Measurements from ENCODE around the gene DIP2B.

DIP2B gene

DNA sequence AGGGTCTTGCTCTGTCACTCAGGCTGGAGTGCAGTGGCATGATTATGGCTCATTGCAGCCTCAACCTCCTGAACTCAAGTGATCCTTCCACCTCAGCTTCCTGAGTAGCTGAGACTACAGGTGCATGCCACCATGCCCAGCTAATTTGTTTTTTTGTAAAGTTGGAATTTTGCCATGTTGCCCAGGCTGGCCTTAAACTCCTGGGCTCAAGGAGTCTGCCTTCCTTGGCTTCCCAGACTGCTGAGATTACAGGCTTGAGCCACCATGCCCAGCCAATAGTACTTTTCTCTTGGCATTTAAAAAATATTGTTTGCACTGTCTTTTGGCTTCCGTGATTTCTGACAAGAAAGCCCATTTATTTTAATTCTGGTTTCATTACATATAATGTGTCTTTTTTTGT lies 61.3 kb downstream of the DIP2B start:
- no peak overlapping the region for H3K4me3 ChIP-seq (ENCODE audit: low read length)
- TF ChIP-seq, protein P1, sequence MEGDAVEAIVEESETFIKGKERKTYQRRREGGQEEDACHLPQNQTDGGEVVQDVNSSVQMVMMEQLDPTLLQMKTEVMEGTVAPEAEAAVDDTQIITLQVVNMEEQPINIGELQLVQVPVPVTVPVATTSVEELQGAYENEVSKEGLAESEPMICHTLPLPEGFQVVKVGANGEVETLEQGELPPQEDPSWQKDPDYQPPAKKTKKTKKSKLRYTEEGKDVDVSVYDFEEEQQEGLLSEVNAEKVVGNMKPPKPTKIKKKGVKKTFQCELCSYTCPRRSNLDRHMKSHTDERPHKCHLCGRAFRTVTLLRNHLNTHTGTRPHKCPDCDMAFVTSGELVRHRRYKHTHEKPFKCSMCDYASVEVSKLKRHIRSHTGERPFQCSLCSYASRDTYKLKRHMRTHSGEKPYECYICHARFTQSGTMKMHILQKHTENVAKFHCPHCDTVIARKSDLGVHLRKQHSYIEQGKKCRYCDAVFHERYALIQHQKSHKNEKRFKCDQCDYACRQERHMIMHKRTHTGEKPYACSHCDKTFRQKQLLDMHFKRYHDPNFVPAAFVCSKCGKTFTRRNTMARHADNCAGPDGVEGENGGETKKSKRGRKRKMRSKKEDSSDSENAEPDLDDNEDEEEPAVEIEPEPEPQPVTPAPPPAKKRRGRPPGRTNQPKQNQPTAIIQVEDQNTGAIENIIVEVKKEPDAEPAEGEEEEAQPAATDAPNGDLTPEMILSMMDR (IDR thresholded peaks at IDR 0.05; ENCODE audit: insufficient read depth, low read depth, low read length, missing control alignments), result no peak
- no peak for DNase-seq (ENCODE audit: low read depth)

DNA sequence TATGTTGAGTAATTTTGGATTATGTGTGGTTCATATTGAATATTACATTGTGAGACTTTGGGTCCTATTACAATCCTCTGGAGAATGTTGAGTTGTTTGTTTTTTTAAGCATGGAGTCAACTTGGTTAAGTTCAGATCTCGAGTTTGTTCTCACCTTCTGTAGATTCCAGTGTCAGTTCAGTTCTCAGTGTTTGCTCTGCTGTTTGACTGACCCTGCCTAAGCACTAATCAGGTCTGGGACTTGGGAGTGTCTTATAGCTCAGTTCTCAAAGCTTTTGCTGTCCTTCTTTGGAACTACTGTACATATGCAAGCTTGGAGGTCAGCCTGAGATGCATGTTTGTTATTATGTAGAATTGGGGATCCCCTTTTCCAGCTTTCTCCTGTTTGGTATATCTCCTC lies 63.1 kb downstream of the DIP2B start:
- H3K4me3 ChIP-seq (ENCODE audit: low read length), result no peak overlapping the region
- TF ChIP-seq, protein P1 (IDR thresholded peaks at IDR 0.05; ENCODE audit: insufficient read depth, low read depth, low read length, missing control alignments), result no peak
- DNase-seq (ENCODE audit: low read depth), result no peak

- DNase-seq (ENCODE audit: low read depth), result no peak
- no peak overlapping the region for H3K4me3 ChIP-seq (ENCODE audit: low read length)
- TF ChIP-seq, protein P1 (IDR thresholded peaks at IDR 0.05; ENCODE audit: insufficient read depth, low read depth, low read length, missing control alignments), result no peak
Observed at GRCh38 chr12:50568338-50569091, 63.7 kb downstream of the DIP2B start.

DNA sequence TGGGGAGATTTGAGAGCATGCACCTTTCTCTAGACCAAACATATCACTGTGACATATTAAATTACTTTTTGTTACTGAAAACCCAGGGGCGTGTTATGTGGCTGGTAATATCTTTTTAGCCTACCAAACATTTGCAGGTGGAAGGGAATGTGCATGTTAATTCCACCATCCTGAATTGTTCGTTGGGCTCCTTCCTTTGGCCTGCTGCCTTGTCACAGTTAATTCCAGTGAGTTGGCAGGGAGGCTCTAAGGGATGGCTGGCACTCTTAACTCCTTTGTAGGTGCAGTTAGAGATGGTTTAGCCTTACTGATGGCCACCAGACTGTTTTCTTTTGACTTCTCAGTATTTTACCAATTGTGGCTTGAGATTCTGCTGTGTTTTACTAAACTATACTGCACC lies 64.5 kb downstream of the DIP2B start:
- no peak overlapping the region for H3K4me3 ChIP-seq (ENCODE audit: low read length)
- TF ChIP-seq, protein P1 (IDR thresholded peaks at IDR 0.05; ENCODE audit: insufficient read depth, low read depth, low read length, missing control alignments), result no peak
- no peak for DNase-seq (ENCODE audit: low read depth)

DNA sequence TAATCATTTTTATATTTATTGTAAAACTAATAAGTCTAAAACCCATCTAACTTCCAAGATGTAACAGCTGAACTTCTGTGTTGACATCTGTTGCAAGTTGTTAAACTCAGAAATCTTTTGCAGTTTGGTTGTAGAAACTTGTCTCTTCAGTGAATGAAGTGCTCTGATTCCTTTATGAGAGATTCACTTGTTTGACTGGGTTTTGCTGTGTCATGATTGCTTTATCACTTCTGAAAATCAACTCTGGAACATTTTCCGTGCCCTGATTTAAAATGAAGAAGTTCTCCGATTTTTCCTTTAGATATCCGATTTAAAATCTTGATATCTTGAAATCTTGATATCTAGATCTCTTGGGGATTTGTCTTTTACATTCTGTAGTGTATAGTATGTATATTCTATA lies 65.1 kb downstream of the DIP2B start:
- peak; percentile 26 for DNase-seq (ENCODE audit: low read depth)
- H3K4me3 ChIP-seq (ENCODE audit: low read length), result no peak overlapping the region
- TF ChIP-seq, protein P1 (IDR thresholded peaks at IDR 0.05; ENCODE audit: insufficient read depth, low read depth, low read length, missing control alignments), result no peak

GRCh38 chr12:50571786-50572185 lies 67.0 kb downstream of the DIP2B start:
- H3K4me3 ChIP-seq (ENCODE audit: low read length), result no peak overlapping the region
- TF ChIP-seq, protein P1 (IDR thresholded peaks at IDR 0.05; ENCODE audit: insufficient read depth, low read depth, low read length, missing control alignments), result no peak

DNA sequence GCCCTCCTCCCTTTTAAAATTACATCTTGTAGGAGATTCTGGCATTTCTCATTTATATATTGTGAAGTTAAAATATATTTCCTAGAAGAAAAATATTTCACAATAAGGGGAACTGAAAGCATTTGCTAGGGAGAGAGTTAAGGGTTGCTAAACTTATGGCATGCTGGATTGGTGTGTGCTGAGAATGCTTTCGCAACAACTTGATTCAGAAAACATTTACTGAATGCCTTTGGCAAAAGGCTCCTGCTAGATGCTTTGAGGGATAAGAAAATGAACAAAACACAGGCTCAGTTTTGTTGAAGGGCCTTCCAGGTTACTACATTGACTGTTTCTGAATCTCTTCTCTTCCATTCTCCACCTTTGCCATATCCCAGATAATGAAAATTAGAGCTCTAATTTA lies 67.5 kb downstream of the DIP2B start:
- TF ChIP-seq, protein P1 (IDR thresholded peaks at IDR 0.05; ENCODE audit: insufficient read depth, low read depth, low read length, missing control alignments), result no peak
- DNase-seq (ENCODE audit: low read depth), result peak; percentile 87
- H3K4me3 ChIP-seq (ENCODE audit: low read length), result no peak overlapping the region

More at GRCh38 chr12:50571786-50572185, 67.0 kb downstream of the DIP2B start:
- DNase-seq (ENCODE audit: low read depth), result no peak

Data from epithelial cell of esophagus (primary cell).